Activated CD4-positive, CD25-positive, alpha-beta regulatory T cell treated with anti-CD3 and anti-CD28 coated beads, Interleukin-2, amount 50 U/mL, for 24 hours (primary cell): Measurements from ENCODE around the gene FDPS.

Experiments used
- ATAC-seq, 2 donors: fragments of 150-1000 bp; cut with Tn5 transposase; one replicate each; pipeline ENCODE4 v1.10.0; 2021; ENCODE audit warnings: mild to moderate bottlenecking in 1 of 2, moderate library complexity in 1 of 2

The FDPS gene

GRCh38 chr1:155308493-155309422 is at the start of gene FDPS:
Gene FDPS, plus strand, starts transcription at chr1:155308866. Its CDS starts 924 bp downstream, at chr1:155309790.
- peak; percentile 99 for ATAC-seq

GRCh38 chr1:155260276-155260675 is 48.4 kb upstream of the FDPS start:
- ATAC-seq, result no peak

- ATAC-seq, result peak; percentile 15 to 39
These were observed 47.2 kb upstream of the FDPS start for GRCh38 chr1:155261493-155261851.

- peak; percentile 97 to 98 for ATAC-seq
These were observed 46.6 kb upstream of the FDPS start, which contains the start of gene SCAMP3 for GRCh38 chr1:155261852-155262673. Gene SCAMP3, minus strand, starts transcription at chr1:155262360. Its CDS starts 209 bp downstream, at chr1:155262151.

- ATAC-seq, result no peak
These were observed 45.6 kb upstream of the FDPS start for GRCh38 chr1:155263067-155263466.

- no peak for ATAC-seq
These were observed 42.1 kb upstream of the FDPS start for GRCh38 chr1:155266553-155266952.

- ATAC-seq, result no peak
These were observed 41.3 kb upstream of the FDPS start for GRCh38 chr1:155267373-155267772.

GRCh38 chr1:155268630-155269029 is 40.0 kb upstream of the FDPS start:
- ATAC-seq, result no peak

GRCh38 chr1:155269381-155269780 is 39.3 kb upstream of the FDPS start:
- ATAC-seq, result no peak

- ATAC-seq, result peak; percentile 37 to 44
These were observed 36.0 kb upstream of the FDPS start for GRCh38 chr1:155272466-155273342.

- ATAC-seq, result peak; percentile 88 to 90
These were observed 35.1 kb upstream of the FDPS start, which contains the start of gene CLK2 for GRCh38 chr1:155273343-155274245. Gene CLK2, minus strand, starts transcription at chr1:155273504. Its CDS starts 2,527 bp downstream, at chr1:155270977.

GRCh38 chr1:155277070-155277901 is 31.4 kb upstream of the FDPS start, which contains the start of gene HCN3:
Gene HCN3, plus strand, starts transcription at chr1:155277463. Its CDS starts 128 bp downstream, at chr1:155277591.
- ATAC-seq, result peak; percentile 64

GRCh38 chr1:155277902-155278688 is 30.6 kb upstream of the FDPS start:
- peak; percentile 6 to 25 for ATAC-seq

- ATAC-seq, result no peak
These were observed 29.9 kb upstream of the FDPS start for GRCh38 chr1:155278689-155279160.

- no peak for ATAC-seq
These were observed 29.4 kb upstream of the FDPS start for GRCh38 chr1:155279268-155279667.

GRCh38 chr1:155282488-155283091 is 26.1 kb upstream of the FDPS start:
- ATAC-seq, result no peak

- no peak for ATAC-seq
These were observed 24.2 kb upstream of the FDPS start for GRCh38 chr1:155284476-155284875.

- no peak for ATAC-seq
These were observed 23.6 kb upstream of the FDPS start for GRCh38 chr1:155285063-155285462.

- no peak for ATAC-seq
These were observed 23.0 kb upstream of the FDPS start for GRCh38 chr1:155285631-155286044.
